Thyroid gland (tissue), 4 donors: ENCODE results near the gene COL18A1.

Source experiments
- CTCF ChIP-seq, 6 experiments: fragments of 200-600 bp in 3 of 6; fragments of 450-650 bp in 3 of 6; sonication (generic) in 3 of 6; IDR thresholded peaks; one replicate each; pipeline ENCODE4 v1.5.1; 2016 to 2019; ENCODE audit warnings: antibody characterized with exemption in 6 of 6, mild to moderate bottlenecking in 2 of 6, inconsistent platforms in 1 of 6, moderate library complexity in 1 of 6
- POLR2A ChIP-seq, 2 donors: fragments of 450-650 bp; IDR thresholded peaks; one replicate each; pipeline ENCODE4 v1.6.1; 2017; ENCODE audit warnings: antibody characterized with exemption in 2 of 2, mild to moderate bottlenecking in 2 of 2, moderate library complexity in 1 of 2

- TF ChIP-seq POLR2A (IDR thresholded peaks at IDR 0.05) (no peak), CTCF (IDR thresholded peaks at IDR 0.05) (no peak)
Measured at GRCh38 chr21:45487161-45487806, 82.3 kb downstream of the COL18A1 start.
